ENCODE results near the gene CLCF1. TPM values are rescaled to one million over a fixed set of nuclear protein-coding genes. Genes with fewer than 3 reads are reported as not detected.

Gene CLCF1
- polyA plus RNA-seq, 1 donor from 2014 or later, result not detected

DNA sequence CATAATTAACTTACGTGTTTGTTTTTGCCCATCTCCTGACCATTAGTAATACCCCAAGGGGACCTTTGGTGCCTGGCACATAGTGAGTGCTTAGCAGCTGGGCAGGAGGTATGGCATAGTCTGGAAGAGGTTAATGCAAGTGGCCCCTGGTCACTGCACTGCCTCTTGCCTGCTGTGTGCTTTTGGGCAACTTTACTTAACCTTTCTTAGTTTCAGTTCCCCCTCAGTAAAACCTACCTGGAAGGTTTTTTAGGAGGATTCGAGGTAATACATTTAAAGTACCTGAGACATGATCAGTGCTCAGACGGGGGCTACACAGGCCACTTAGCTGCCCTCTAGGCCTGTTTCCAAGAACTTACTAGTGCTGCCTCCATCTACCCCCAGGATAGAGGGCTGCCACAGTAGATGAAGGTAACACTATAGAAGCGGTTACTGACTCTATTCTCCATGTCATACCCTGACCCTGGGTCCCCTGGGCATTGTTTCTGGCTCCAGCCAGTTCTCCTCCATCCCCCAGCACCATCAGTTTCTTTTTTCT lies 23.4 kb downstream of the CLCF1 start:
- Histone ChIP-seq H3K9me2 (ENCODE audit: insufficient read depth, low read length) (no peaks in the 10 kb centered on the region), H2AFZ (ENCODE audit: low read depth, low read length) (no peak overlapping the region), H3K36me3 (ENCODE audit: insufficient read depth, low read length) (no peaks in the 10 kb centered on the region), H3K27me3 (ENCODE audit: insufficient read depth, low read depth, low read length) (no peaks in the 10 kb centered on the region), H4K20me1 (ENCODE audit: insufficient read depth) (no peaks in the 10 kb centered on the region), H3K9ac (ENCODE audit: low read length) (no peak overlapping the region), H3K4me3 (ENCODE audit: low read length) (no peak overlapping the region), H3K4me2 (ENCODE audit: low read length) (no peak overlapping the region), H3K9me3 (ENCODE audit: low read length) (no peaks in the 10 kb centered on the region), H3K27ac (ENCODE audit: low read length) (no peak overlapping the region), H3K79me2 (replicated peaks; ENCODE audit: insufficient read depth, low read length) (no peaks in the 10 kb centered on the region), H3F3A (ENCODE audit: insufficient read depth, low read length, poor library complexity, severe bottlenecking) (no peaks in the 10 kb centered on the region)
- TF ChIP-seq RAD21 (conservative IDR thresholded peaks at IDR 0.05), result no peak
- TF ChIP-seq MXI1 (conservative IDR thresholded peaks at IDR 0.05; ENCODE audit: poor library complexity, severe bottlenecking), result no peak
- no peak for TF ChIP-seq TAF1 (IDR thresholded peaks at IDR 0.05; ENCODE audit: low read depth)
- TF ChIP-seq, protein P1, sequence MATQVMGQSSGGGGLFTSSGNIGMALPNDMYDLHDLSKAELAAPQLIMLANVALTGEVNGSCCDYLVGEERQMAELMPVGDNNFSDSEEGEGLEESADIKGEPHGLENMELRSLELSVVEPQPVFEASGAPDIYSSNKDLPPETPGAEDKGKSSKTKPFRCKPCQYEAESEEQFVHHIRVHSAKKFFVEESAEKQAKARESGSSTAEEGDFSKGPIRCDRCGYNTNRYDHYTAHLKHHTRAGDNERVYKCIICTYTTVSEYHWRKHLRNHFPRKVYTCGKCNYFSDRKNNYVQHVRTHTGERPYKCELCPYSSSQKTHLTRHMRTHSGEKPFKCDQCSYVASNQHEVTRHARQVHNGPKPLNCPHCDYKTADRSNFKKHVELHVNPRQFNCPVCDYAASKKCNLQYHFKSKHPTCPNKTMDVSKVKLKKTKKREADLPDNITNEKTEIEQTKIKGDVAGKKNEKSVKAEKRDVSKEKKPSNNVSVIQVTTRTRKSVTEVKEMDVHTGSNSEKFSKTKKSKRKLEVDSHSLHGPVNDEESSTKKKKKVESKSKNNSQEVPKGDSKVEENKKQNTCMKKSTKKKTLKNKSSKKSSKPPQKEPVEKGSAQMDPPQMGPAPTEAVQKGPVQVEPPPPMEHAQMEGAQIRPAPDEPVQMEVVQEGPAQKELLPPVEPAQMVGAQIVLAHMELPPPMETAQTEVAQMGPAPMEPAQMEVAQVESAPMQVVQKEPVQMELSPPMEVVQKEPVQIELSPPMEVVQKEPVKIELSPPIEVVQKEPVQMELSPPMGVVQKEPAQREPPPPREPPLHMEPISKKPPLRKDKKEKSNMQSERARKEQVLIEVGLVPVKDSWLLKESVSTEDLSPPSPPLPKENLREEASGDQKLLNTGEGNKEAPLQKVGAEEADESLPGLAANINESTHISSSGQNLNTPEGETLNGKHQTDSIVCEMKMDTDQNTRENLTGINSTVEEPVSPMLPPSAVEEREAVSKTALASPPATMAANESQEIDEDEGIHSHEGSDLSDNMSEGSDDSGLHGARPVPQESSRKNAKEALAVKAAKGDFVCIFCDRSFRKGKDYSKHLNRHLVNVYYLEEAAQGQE (IDR thresholded peaks at IDR 0.05; ENCODE audit: borderline replicate concordance), result no peak
- TF ChIP-seq EZH2 (IDR thresholded peaks at IDR 0.05; ENCODE audit: borderline replicate concordance, insufficient read depth, low read length, poor library complexity, severe bottlenecking), result no peak

DNA sequence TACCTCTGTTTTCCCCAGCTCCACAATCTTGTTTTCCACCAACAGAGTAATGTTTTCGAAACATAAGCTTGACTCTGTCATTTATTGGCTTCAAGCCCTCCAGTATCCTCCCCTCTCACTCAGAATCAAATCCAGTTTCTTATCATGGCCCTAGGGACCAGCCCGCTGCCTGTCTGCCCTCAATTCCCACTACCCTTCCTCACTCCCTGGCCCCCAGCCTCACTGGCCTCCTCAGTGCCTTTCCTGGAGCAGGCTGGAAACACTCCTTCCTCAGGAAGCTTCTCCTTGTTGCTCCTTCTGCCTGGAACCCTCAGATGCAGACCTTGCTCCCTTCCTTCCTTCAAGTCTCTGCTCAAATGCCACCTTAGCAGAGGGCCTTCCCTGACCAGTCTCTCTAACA lies 23.9 kb downstream of the CLCF1 start:
- Histone ChIP-seq H3K27me3 (ENCODE audit: insufficient read depth, low read depth, low read length) (no peaks in the 10 kb centered on the region), H3K79me2 (replicated peaks; ENCODE audit: insufficient read depth, low read length) (no peaks in the 10 kb centered on the region), H2AFZ (ENCODE audit: low read depth, low read length) (no peak overlapping the region), H4K20me1 (ENCODE audit: insufficient read depth) (no peaks in the 10 kb centered on the region), H3F3A (ENCODE audit: insufficient read depth, low read length, poor library complexity, severe bottlenecking) (no peaks in the 10 kb centered on the region), H3K9me2 (ENCODE audit: insufficient read depth, low read length) (no peaks in the 10 kb centered on the region), H3K27ac (ENCODE audit: low read length) (no peak overlapping the region), H3K36me3 (ENCODE audit: insufficient read depth, low read length) (no peaks in the 10 kb centered on the region), H3K4me3 (ENCODE audit: low read length) (no peak overlapping the region), H3K9me3 (ENCODE audit: low read length) (no peaks in the 10 kb centered on the region), H3K9ac (ENCODE audit: low read length) (no peak overlapping the region), H3K4me2 (ENCODE audit: low read length) (no peak overlapping the region)
- TF ChIP-seq, protein P1 (IDR thresholded peaks at IDR 0.05; ENCODE audit: borderline replicate concordance), result no peak
- TF ChIP-seq, protein P2, sequence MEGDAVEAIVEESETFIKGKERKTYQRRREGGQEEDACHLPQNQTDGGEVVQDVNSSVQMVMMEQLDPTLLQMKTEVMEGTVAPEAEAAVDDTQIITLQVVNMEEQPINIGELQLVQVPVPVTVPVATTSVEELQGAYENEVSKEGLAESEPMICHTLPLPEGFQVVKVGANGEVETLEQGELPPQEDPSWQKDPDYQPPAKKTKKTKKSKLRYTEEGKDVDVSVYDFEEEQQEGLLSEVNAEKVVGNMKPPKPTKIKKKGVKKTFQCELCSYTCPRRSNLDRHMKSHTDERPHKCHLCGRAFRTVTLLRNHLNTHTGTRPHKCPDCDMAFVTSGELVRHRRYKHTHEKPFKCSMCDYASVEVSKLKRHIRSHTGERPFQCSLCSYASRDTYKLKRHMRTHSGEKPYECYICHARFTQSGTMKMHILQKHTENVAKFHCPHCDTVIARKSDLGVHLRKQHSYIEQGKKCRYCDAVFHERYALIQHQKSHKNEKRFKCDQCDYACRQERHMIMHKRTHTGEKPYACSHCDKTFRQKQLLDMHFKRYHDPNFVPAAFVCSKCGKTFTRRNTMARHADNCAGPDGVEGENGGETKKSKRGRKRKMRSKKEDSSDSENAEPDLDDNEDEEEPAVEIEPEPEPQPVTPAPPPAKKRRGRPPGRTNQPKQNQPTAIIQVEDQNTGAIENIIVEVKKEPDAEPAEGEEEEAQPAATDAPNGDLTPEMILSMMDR (IDR thresholded peaks at IDR 0.05; ENCODE audit: poor library complexity, severe bottlenecking), result no peak
- TF ChIP-seq MXI1 (conservative IDR thresholded peaks at IDR 0.05; ENCODE audit: poor library complexity, severe bottlenecking) (no peak), TAF1 (IDR thresholded peaks at IDR 0.05; ENCODE audit: low read depth) (no peak), SMC3 (conservative IDR thresholded peaks at IDR 0.05; ENCODE audit: poor library complexity) (no peak), EZH2 (IDR thresholded peaks at IDR 0.05; ENCODE audit: borderline replicate concordance, insufficient read depth, low read length, poor library complexity, severe bottlenecking) (no peak), RAD21 (conservative IDR thresholded peaks at IDR 0.05) (no peak), EP300 (conservative IDR thresholded peaks at IDR 0.05; ENCODE audit: poor library complexity, severe bottlenecking) (no peak), POLR2AphosphoS5 (IDR thresholded peaks at IDR 0.05) (no peak)

Data from neural cell (in vitro differentiated cells).